SIG-M5 treated with dmso at 0.1 percent for 504 hours (cell line): ENCODE data around the gene CTH.
"Not testable (repeated sequence)": the region's sequence is repeated elsewhere in the genome, so short reads cannot be mapped to it uniquely, and the experiment has no call there.

Experiments used
- DNase-seq: peaks from one replicate; lab custom pipeline; 2025; ENCODE audit not compliant: unreplicated experiment; lab: John Stamatoyannopoulos, UW

CTH gene

DNA sequence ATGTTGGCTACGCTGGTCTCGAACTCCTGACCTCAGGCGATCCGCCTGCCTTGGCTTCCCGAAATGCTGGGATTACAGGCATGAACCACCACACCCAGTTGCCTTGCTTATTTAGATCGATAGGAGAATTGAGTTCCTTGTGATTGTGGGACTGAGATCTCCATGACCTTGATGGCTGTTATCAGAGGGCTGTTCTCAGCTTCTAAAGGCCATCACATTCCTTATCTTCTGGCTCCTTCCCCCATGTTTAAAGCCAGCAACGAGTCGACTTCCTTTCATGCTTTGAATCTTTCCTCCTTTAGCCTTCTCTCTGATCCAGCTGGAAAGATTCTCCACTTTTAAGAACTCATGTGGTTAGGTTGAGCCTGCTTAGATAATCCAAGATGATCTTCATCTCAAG is 38.0 kb downstream of the CTH start:
- no peak for DNase-seq

GRCh38 chr1:70452164-70452939 is 41.3 kb downstream of the CTH start:
- DNase-seq, result not testable (repeated sequence)

DNA sequence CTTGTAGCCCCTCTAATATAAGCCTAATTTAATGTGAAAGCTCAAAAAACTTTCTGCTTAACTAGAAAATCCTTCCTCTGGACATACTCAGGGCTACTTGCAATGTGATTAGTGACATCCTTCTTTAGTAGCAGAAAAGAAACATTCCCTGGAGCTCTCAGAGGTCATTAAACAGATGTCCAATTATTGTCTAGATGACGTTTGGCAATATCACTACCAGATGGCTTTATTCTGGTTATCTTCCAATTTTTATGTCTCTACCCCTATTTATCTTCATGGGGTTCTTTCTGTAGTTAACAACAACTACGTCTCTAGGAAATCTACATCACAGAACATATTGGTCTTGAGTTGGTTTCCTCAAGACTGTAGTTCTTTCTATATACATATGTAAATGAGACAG is 44.2 kb downstream of the CTH start:
- no peak for DNase-seq

GRCh38 chr1:70458131-70458530 is 47.1 kb downstream of the CTH start:
- no peak for DNase-seq

DNA sequence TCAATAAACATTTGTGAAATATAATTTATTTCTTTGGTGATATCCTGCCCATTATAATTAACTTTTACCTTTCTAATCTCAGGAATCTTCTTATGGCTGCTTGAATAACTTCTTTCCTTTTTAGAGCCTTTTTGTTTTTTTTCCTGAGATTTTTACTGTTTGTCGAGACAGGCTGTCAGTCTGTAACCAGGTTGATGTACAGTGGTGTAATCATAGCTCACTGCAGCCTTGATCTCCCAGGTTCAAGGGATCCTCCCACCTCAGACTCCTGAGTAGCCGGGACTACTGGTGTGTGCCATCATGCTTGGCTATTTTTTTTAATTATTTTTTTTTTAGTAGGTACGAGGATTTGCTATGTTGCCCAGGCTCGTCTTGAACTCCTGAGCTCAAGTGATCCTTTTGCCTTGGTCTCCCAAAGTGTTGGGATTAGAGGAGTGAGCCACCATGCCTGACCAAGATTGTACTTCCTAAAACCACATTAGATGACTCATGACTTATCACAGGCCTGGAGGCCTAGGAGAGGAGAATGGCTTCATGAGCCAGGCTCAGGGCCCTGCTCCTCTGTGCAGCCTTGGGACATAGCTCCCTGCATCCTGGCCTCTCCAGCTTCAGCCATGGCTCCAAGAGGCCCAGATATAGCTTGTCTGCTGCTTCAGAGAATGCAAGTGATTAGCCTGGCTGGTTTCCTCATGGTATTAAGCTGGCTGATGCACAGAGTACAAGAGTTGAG is 48.6 kb downstream of the CTH start:
- no peak for DNase-seq

DNA sequence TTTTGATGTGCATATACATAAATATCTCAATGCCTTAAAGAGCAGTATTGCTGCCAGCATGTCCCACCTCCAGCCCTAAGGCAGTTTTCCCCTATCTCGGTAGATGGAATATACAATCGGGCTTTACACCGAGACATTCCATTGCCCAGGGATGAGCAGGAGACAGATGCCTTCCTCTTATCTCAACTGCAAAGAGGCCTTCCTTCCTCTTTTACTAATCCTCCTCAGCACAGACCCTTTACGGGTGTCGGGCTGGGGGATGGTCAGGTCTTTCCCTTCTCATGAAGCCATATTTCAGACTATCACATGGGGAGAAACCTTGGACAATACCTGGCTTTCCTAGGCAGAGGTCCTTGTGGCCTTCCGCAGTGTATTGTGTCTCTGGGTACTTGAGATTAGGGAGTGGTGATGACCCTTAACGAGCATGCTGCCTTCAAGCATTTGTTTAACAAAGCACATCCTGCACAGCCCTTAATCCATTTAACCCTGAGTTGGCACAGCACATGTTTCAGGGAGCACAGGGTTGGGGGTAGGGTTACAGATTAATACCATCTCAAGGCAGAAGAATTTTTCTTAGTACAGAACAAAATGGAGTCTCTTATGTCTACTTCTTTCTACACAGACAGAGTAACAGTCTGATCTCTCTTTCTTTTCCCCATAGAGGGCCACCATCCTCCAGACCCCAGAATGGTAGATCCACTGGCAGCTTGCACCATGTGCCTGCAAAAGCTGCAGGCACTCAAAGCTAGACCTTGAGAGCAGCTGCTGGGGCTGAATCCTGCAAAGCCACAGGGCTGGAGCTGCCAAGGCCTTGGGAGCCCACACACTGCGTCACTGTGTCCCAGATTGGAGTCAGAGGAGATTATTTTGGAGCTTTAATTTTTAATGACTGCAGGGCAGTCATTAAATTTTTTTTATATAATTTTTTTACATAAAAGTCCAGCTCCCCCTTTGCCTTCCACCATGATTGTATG is 50.0 kb downstream of the CTH start:
- not testable (repeated sequence) for DNase-seq

DNA sequence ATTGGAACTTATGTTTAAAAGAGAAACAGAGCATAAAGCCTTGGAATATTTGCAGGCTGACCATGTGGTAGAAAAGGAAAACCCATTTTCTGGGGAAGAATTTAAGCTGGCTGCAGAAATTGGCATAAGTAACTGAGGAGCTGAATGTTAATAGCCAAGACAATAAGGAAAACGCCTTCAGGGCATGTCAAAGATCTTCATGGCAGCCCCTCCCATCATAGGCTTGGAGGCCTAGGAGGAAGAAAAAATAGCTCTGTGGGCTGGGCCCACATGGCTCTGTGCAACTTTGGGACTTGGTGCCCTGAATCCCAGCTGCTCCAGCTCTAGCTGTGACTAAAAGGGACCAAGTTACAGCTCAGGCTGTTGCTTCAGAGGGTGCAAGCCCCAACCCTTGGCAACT is 51.5 kb downstream of the CTH start:
- DNase-seq, result no peak

- DNase-seq, result no peak
These were observed 54.8 kb downstream of the CTH start for GRCh38 chr1:70465911-70466310.

GRCh38 chr1:70467531-70467930 is 56.5 kb downstream of the CTH start:
- DNase-seq, result no peak

GRCh38 chr1:70468180-70468579 is 57.1 kb downstream of the CTH start:
- no peak for DNase-seq

DNA sequence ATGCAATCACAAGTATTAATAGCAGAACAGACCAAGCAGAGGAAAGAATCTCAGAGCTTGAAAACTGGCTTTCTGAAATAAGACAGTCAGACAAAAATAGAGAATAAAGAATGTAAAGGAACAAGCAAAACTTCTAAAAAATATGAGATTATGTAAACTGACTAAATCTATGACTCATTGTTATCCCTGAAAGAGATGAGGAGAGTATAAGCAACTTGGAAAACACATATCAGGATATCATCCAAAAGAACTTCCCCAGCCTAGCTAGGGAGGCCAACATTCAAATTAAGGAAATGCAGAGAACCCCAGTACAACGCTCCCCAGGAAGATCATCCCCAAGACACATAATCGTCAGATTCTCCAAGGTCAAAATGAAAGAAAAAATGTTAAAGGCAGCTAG is 58.1 kb downstream of the CTH start:
- not testable (repeated sequence) for DNase-seq

DNA sequence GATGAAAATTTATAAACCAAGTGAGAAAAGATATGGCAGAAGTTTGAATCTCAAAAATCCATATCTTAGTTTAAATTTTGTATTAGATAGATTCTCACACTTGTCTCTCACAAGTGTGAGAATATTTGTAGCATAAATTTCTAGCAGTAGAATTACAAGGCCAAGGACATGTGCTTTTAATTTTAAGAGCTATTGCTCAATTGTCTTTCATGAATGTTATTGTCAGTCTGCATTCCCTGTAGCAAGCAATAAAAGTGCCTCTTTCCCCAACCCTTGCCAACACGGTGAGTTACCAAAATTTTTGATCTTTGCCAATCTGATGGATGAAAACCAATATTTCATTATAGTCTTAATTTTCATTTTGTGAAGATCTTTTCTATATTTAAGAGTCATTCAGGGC is 64.0 kb downstream of the CTH start:
- no peak for DNase-seq

DNA sequence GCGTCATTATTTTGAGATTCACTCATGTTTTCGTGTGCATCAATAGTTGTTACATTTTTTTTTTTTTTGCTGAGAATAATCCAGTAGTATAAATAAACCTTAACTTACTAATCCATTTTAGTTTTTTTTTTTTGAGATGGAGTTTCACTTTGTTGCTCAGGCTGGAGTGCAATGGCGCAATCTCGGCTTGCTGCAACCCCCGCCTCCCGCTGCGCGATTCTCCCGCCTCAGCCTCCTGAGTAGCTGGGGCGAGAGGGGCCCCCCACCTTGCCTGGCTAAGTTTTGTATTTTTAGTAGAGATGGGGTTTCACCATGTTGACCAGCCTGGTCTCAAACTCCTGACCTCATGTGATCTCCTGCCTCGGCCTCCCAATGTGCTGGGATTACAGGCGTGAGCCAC is 66.0 kb downstream of the CTH start:
- DNase-seq, result no peak

GRCh38 chr1:70477905-70478304 is 66.8 kb downstream of the CTH start:
- DNase-seq, result not testable (repeated sequence)

GRCh38 chr1:70483342-70483741 is 72.3 kb downstream of the CTH start:
- DNase-seq, result no peak

DNA sequence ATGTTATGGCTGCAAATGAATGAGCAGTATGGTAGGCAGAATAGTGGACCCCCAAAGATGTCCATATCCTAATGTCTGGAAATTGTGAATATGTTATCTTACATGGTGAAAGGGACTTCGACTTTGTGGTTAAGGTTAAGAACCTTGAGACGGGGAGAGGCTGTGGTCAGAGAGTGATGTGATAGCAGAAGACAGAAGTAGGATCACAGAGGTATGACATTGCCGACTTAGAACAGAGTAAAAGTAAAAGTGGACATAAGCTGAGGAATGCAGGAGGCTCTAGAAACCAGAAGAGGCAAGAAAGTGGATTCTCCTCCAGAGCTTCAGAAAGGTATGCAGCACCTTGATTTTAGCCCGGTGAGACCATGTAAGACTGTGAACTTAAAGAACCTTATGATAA is 74.6 kb downstream of the CTH start:
- no peak for DNase-seq

DNA sequence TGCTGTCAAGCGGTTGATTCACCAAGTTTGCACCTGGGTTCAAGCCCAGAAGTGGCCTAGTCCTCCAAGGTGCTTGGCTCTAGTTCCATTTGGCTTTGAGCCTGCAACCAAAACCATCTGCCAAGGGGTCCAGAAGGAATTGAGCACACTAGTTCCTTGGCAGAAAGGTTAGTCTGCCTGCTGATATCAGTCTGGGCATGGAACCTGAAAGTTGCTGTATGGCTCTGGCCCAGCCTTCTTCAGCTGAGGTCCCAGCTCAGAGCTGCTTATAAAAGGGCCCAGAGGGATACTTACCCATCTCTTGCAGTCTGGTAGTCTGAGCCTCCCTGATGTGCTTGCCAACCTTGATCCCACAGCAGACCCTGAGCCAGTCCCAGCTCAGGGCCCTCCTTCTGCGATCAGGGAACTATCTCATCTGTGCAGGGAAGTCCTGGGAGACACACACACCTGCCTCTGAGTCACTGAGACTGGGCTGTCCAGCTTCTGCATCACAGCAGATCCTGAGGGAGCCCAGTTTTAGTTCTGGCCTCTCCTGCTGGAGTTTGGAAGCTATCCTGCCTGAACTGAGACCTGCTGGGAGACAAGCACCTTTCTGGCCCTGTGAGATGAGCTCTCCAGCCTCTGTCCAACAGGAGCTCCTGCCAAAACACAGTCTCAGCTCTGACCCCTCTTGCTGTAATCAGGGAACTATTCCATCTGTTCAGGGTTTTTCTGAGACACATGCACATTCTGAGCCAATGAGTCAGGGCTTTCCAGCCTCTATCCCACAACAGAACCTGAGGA is 75.8 kb downstream of the CTH start:
- no peak for DNase-seq

DNA sequence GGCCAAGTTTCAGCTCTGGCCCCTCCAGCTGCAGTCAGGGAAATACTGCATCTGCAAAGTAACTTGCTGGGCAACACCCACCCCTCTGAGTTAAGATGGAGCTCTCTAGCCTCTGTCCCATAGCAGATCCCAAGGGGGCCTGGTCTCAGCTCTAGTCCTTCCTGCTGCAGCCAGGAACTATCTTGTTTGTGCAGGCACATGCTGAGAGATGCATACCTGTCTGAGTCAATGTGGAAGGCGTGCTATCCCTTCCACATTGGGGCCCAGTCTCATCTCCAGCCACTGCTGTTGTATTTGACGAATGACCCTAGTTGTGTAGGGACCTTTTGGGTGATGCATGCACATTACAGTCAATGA is 76.4 kb downstream of the CTH start:
- no peak for DNase-seq

DNA sequence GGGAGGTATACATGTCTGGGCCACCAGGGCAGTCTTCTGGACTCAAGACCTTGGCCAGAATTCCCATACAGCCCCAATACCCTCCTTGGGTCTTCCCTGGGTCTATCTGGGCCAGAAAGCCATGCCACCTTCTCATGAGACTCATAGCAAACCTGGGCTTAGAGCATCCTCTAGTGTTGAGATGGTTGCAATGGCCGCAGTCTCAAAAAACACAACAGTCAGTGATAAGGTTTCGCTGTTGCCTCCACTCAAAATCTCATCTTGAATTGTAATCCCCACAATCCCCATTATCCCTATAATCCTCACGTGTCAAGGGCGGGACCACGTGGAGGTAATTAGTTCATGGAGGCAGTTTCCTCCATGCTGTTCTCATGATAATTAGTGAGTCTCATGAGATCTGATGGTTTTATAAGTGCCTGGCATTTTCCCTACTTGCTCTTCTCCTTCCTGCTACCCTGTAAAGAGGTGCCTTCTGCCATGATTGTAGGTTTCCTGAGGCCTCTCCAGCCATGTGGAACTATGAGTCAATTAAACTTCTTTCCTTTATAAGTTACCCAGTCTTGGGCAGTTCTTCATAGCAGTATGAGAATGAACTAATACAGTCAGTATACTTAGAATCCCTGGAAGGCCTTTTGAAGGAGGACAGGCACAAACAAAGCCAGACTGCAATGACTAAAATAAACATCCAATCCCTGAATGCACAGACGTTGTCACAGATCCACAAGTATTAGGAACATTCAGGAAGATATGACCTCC is 77.0 kb downstream of the CTH start:
- DNase-seq, result no peak
